T-helper 17 cell (primary cell): ENCODE measurements around the gene RNF207. TPM values are rescaled to one million over a fixed set of nuclear protein-coding genes. Genes with fewer than 3 reads are reported as not detected.

ENCODE experiments used
- ATAC-seq: fragments of 150-1000 bp; cut with Tn5 transposase; 2 replicates; pipeline ENCODE4 v1.10.0; 2021; ENCODE audit warnings: mild to moderate bottlenecking, moderate library complexity
- DNase-seq, 3 donors: peaks; one replicate each; pipeline versions ENCODE4 v3.0.0 to v3.0.0-alpha.2; 2020 to 2021
- H3K9me3 ChIP-seq: one replicate; pipeline ENCODE4 v1.7.0; 2013; ENCODE audit warnings: low read length, mild to moderate bottlenecking; ENCODE audit not compliant: control insufficient read depth, poor library complexity, severe bottlenecking
- H3K27ac Mint-ChIP-seq: one replicate; pipeline ENCODE4 v1.8.0; 2022; ENCODE audit warnings: mild to moderate bottlenecking, moderate library complexity, mixed read lengths
- H3K27me3 Mint-ChIP-seq: one replicate; pipeline ENCODE4 v1.8.0; 2022; ENCODE audit warnings: mixed read lengths
- H3K36me3 Mint-ChIP-seq: one replicate; pipeline ENCODE4 v1.8.0; 2022; ENCODE audit warnings: low read depth, mixed read lengths
- H3K4me1 Mint-ChIP-seq: one replicate; pipeline ENCODE4 v1.8.0; 2022; ENCODE audit warnings: mild to moderate bottlenecking, mixed read lengths
- H3K4me3 Mint-ChIP-seq: one replicate; pipeline ENCODE4 v1.8.0; 2022; ENCODE audit warnings: mild to moderate bottlenecking, moderate library complexity, mixed read lengths
- total RNA-seq, 4 donors: library from RNA in 2 of 4; stranded (reverse) in 2 of 4; gene quantifications; one replicate each; pipeline ENCODE4 v1.2.3 and lab custom pipeline; 2022 to 2026

RNF207 gene
- total RNA-seq, 2 donors from 2014 or later, result 17.7 to 25.9 TPM

GRCh38 chr1:6198646-6199297 lies 7.1 kb upstream of the RNF207 start:
- Mint-ChIP-seq H3K4me3 (peak overlapping the region; percentile 98), H3K36me3 (peaks cover 2% of the 10 kb centered on the region), H3K27ac (peak overlapping the region; percentile 97), H3K27me3 (no peaks in the 10 kb centered on the region), H3K4me1 (peaks cover 30% of the 10 kb centered on the region)
- peak; percentile 12 for ATAC-seq
- peak in 1 of 3 donors; percentile 21 for DNase-seq
- H3K9me3 ChIP-seq, result no peaks in the 10 kb centered on the region

GRCh38 chr1:6199298-6200187 lies 6.4 kb upstream of the RNF207 start, which contains the start of gene RPL22:
Gene RPL22 (minus strand): TSS chr1:6199595. CDS start chr1:6199573, 22 bp downstream.
- Mint-ChIP-seq H3K36me3 (peaks cover 2% of the 10 kb centered on the region), H3K4me1 (peaks cover 30% of the 10 kb centered on the region), H3K27me3 (no peaks in the 10 kb centered on the region), H3K27ac (peak within 1 kb of the TSS; percentile 97), H3K4me3 (peak within 1 kb of the TSS; percentile 98)
- peak; percentile 97 for ATAC-seq
- H3K9me3 ChIP-seq, result no peaks in the 10 kb centered on the region
- peak; percentile 88 to 92 (median 90) for DNase-seq

GRCh38 chr1:6200188-6200809 lies 5.6 kb upstream of the RNF207 start:
- DNase-seq, result no peak
- Mint-ChIP-seq H3K27ac (peak overlapping the region; percentile 97), H3K27me3 (no peaks in the 10 kb centered on the region), H3K36me3 (peaks cover 2% of the 10 kb centered on the region), H3K4me3 (peak overlapping the region; percentile 98), H3K4me1 (peaks cover 32% of the 10 kb centered on the region)
- no peaks in the 10 kb centered on the region for H3K9me3 ChIP-seq
- no peak for ATAC-seq

- Mint-ChIP-seq H3K4me3 (no peak overlapping the region), H3K4me1 (peaks cover 27% of the 10 kb centered on the region), H3K27me3 (no peaks in the 10 kb centered on the region), H3K27ac (no peak overlapping the region), H3K36me3 (no peaks in the 10 kb centered on the region)
- no peaks in the 10 kb centered on the region for H3K9me3 ChIP-seq
- ATAC-seq, result no peak
- DNase-seq, result no peak
Observed at GRCh38 chr1:6202256-6202655, 3.7 kb upstream of the RNF207 start.

GRCh38 chr1:6206520-6206855 lies 569 bp downstream of the RNF207 start:
- Mint-ChIP-seq H3K27me3 (no peaks in the 10 kb centered on the region), H3K27ac (no peak overlapping the region), H3K4me1 (peaks cover 8% of the 10 kb centered on the region), H3K36me3 (no peaks in the 10 kb centered on the region), H3K4me3 (peak overlapping the region; percentile 78)
- ATAC-seq (no peak), DNase-seq (no peak)
- H3K9me3 ChIP-seq, result no peaks in the 10 kb centered on the region

GRCh38 chr1:6207075-6207885 lies 1.4 kb downstream of the RNF207 start:
- no peak for ATAC-seq
- H3K36me3 Mint-ChIP-seq, result no peaks in the 10 kb centered on the region
- H3K4me3 Mint-ChIP-seq, result peak overlapping the region; percentile 78
- DNase-seq, result no peak
- no peaks in the 10 kb centered on the region for H3K27me3 Mint-ChIP-seq
- no peaks in the 10 kb centered on the region for H3K9me3 ChIP-seq
- H3K27ac Mint-ChIP-seq, result no peak overlapping the region
- H3K4me1 Mint-ChIP-seq, result peaks cover 5% of the 10 kb centered on the region

GRCh38 chr1:6207921-6208320 lies 2.0 kb downstream of the RNF207 start:
- Mint-ChIP-seq H3K27me3 (no peaks in the 10 kb centered on the region), H3K36me3 (no peaks in the 10 kb centered on the region), H3K4me3 (peak overlapping the region; percentile 33), H3K4me1 (peaks cover 6% of the 10 kb centered on the region), H3K27ac (no peak overlapping the region)
- ATAC-seq (no peak), DNase-seq (no peak)
- H3K9me3 ChIP-seq, result no peaks in the 10 kb centered on the region

GRCh38 chr1:6208723-6209660 lies 3.1 kb downstream of the RNF207 start:
- Mint-ChIP-seq H3K4me1 (peaks cover 9% of the 10 kb centered on the region), H3K4me3 (peak overlapping the region; percentile 83), H3K27ac (no peak overlapping the region), H3K36me3 (no peaks in the 10 kb centered on the region), H3K27me3 (no peaks in the 10 kb centered on the region)
- ATAC-seq, result peak; percentile 29
- DNase-seq, result peak in 1 of 3 donors; percentile 22
- no peaks in the 10 kb centered on the region for H3K9me3 ChIP-seq

- H3K4me1 Mint-ChIP-seq, result peaks cover 9% of the 10 kb centered on the region
- DNase-seq (peak in 1 of 3 donors; percentile 14), ATAC-seq (peak; percentile 22)
- H3K27me3 Mint-ChIP-seq, result no peaks in the 10 kb centered on the region
- no peak overlapping the region for H3K27ac Mint-ChIP-seq
- no peaks in the 10 kb centered on the region for H3K9me3 ChIP-seq
- H3K4me3 Mint-ChIP-seq, result peak overlapping the region; percentile 83
- no peaks in the 10 kb centered on the region for H3K36me3 Mint-ChIP-seq
Observed at GRCh38 chr1:6209661-6210580, 4.0 kb downstream of the RNF207 start.

GRCh38 chr1:6210591-6211355 lies 4.9 kb downstream of the RNF207 start:
- no peak overlapping the region for H3K4me3 Mint-ChIP-seq

GRCh38 chr1:6211731-6212130 lies 5.8 kb downstream of the RNF207 start:
- H3K27ac Mint-ChIP-seq, result no peak overlapping the region
- DNase-seq (no peak), ATAC-seq (no peak)
- no peaks in the 10 kb centered on the region for H3K36me3 Mint-ChIP-seq
- peaks cover 7% of the 10 kb centered on the region for H3K4me1 Mint-ChIP-seq
- no peak overlapping the region for H3K4me3 Mint-ChIP-seq
- no peaks in the 10 kb centered on the region for H3K9me3 ChIP-seq
- no peaks in the 10 kb centered on the region for H3K27me3 Mint-ChIP-seq

More at GRCh38 chr1:6210591-6211355, 4.9 kb downstream of the RNF207 start:
- no peaks in the 10 kb centered on the region for H3K27me3 Mint-ChIP-seq
- H3K4me1 Mint-ChIP-seq, result peaks cover 7% of the 10 kb centered on the region
- DNase-seq (no peak), ATAC-seq (no peak)
- no peak overlapping the region for H3K27ac Mint-ChIP-seq
- no peaks in the 10 kb centered on the region for H3K9me3 ChIP-seq
- no peaks in the 10 kb centered on the region for H3K36me3 Mint-ChIP-seq
